Mesenchymal stem cell (in vitro differentiated cells and primary cell): ENCODE measurements around the gene H2AZ2. TPM values are rescaled to one million over a fixed set of nuclear protein-coding genes. Genes with fewer than 3 reads are reported as not detected.

Source experiments
- DNase-seq: peaks from one replicate; pipeline ENCODE4 v3.0.0-alpha.2; 2013
- H2AFZ ChIP-seq: one replicate; pipeline ENCODE4 v1.6.1; 2013; ENCODE audit warnings: low read depth, mild to moderate bottlenecking, control low read depth, inconsistent platforms, low read length, moderate library complexity
- H2AK5ac ChIP-seq: 2 replicates; pipeline ENCODE4 v1.6.1; 2013; ENCODE audit warnings: low read length, moderate library complexity, mild to moderate bottlenecking, inconsistent platforms; ENCODE audit not compliant: severe bottlenecking
- H2BK120ac ChIP-seq: one replicate; pipeline ENCODE4 v1.6.1; 2013; ENCODE audit warnings: low read depth, mild to moderate bottlenecking, inconsistent platforms, low read length, moderate library complexity
- H2BK12ac ChIP-seq, 2 experiments: one replicate each; pipeline ENCODE4 v1.6.1; 2013; ENCODE audit warnings: inconsistent platforms in 2 of 2, low read length in 2 of 2, mild to moderate bottlenecking in 2 of 2, moderate library complexity in 2 of 2, control low read depth in 1 of 2
- H2BK15ac ChIP-seq: one replicate; pipeline ENCODE4 v1.6.1; 2013; ENCODE audit warnings: mild to moderate bottlenecking, low read depth, inconsistent platforms; ENCODE audit not compliant: poor library complexity, severe bottlenecking
- H2BK5ac ChIP-seq: 2 replicates; pipeline ENCODE4 v1.6.1; 2013; ENCODE audit warnings: low read depth, mild to moderate bottlenecking, low read length, control low read depth, inconsistent platforms; ENCODE audit not compliant: poor library complexity, severe bottlenecking
- H3K14ac ChIP-seq, 2 experiments: one replicate each; pipeline ENCODE4 v1.6.1; 2013; ENCODE audit warnings: inconsistent platforms in 2 of 2, low read length in 2 of 2, control low read depth in 1 of 2, mild to moderate bottlenecking in 1 of 2, moderate library complexity in 1 of 2
- H3K18ac ChIP-seq, 2 experiments: one replicate each; pipeline ENCODE4 v1.6.1; 2013; ENCODE audit warnings: inconsistent platforms in 2 of 2, low read length in 2 of 2, control low read depth in 1 of 2, low read depth in 1 of 2, mild to moderate bottlenecking in 1 of 2
- H3K23ac ChIP-seq, 2 experiments: one replicate each; pipeline ENCODE4 v1.6.1; 2013; ENCODE audit warnings: inconsistent platforms in 2 of 2, low read length in 2 of 2, mild to moderate bottlenecking in 2 of 2, moderate library complexity in 2 of 2, control low read depth in 1 of 2
- H3K27ac ChIP-seq: 2 replicates; pipeline ENCODE4 v1.5.1; 2013; ENCODE audit warnings: mild to moderate bottlenecking, moderate library complexity, low read length, control low read depth, inconsistent platforms; ENCODE audit not compliant: poor library complexity, severe bottlenecking
- H3K27me3 ChIP-seq, 2 experiments: 2 replicates each; pipeline versions ENCODE4 v1.6.1 to v1.7.0; 2013; ENCODE audit warnings: low read length in 2 of 2, mild to moderate bottlenecking in 2 of 2, moderate library complexity in 2 of 2, control low read depth in 1 of 2, inconsistent platforms in 1 of 2; ENCODE audit not compliant: control insufficient read depth in 1 of 2, insufficient read depth in 1 of 2
- H3K36me3 ChIP-seq, 2 experiments: 2 replicates each; pipeline versions ENCODE4 v1.6.1 to v1.7.0; 2013; ENCODE audit warnings: low read length in 2 of 2, control low read depth in 1 of 2, inconsistent platforms in 1 of 2, low read depth in 1 of 2, mild to moderate bottlenecking in 1 of 2; ENCODE audit not compliant: insufficient read depth in 2 of 2, control insufficient read depth in 1 of 2
- H3K4ac ChIP-seq, 2 experiments: one replicate each; pipeline ENCODE4 v1.6.1; 2013; ENCODE audit warnings: inconsistent platforms in 2 of 2, low read length in 2 of 2, mild to moderate bottlenecking in 2 of 2, moderate library complexity in 2 of 2, control low read depth in 1 of 2, low read depth in 1 of 2
- H3K4me1 ChIP-seq: 2 replicates; pipeline ENCODE4 v1.6.1; 2013; ENCODE audit warnings: low read depth, low read length, control low read depth; ENCODE audit not compliant: control insufficient read depth, insufficient read depth
- H3K4me2 ChIP-seq: 2 replicates; pipeline ENCODE4 v1.6.1; 2013; ENCODE audit warnings: low read length, mild to moderate bottlenecking, inconsistent platforms; ENCODE audit not compliant: poor library complexity, severe bottlenecking
- H3K4me3 ChIP-seq, 2 experiments: 2 replicates each; pipeline versions ENCODE4 v1.5.1 to v1.7.0; 2013; ENCODE audit warnings: low read length in 2 of 2, mild to moderate bottlenecking in 2 of 2, control low read depth in 1 of 2, low read depth in 1 of 2; ENCODE audit not compliant: insufficient read depth in 1 of 2
- H3K79me1 ChIP-seq: replicated peaks from 2 replicates; pipeline ENCODE4 v1.6.1; 2013; ENCODE audit warnings: mild to moderate bottlenecking, control low read depth, low read length, inconsistent platforms; ENCODE audit not compliant: poor library complexity, severe bottlenecking
- H3K9ac ChIP-seq: 2 replicates; pipeline ENCODE4 v1.7.0; 2013; ENCODE audit warnings: mild to moderate bottlenecking, low read length, moderate library complexity
- H3K9me3 ChIP-seq: 2 replicates; pipeline ENCODE4 v1.7.0; 2013; ENCODE audit warnings: mild to moderate bottlenecking, low read length; ENCODE audit not compliant: control insufficient read depth
- H4K8ac ChIP-seq: one replicate; pipeline ENCODE4 v1.6.1; 2013; ENCODE audit warnings: inconsistent platforms, mild to moderate bottlenecking, low read length, moderate library complexity
- H4K91ac ChIP-seq: one replicate; pipeline ENCODE4 v1.6.1; 2013; ENCODE audit warnings: mild to moderate bottlenecking, low read length, inconsistent platforms
- WGBS: methylation state at CpG from one replicate; pipeline ENCODE4 v1.1.7; 2013; ENCODE audit warnings: mixed read lengths; 5-methylcytosine and 5-hydroxymethylcytosine counted together
- polyA plus RNA-seq, 2 experiments: library from polyadenylated mRNA; stranded (reverse); fragments of 200-250 nt; gene quantifications; one replicate each; pipeline ENCODE4 v1.2.3, GENCODE V29; 2013

H2AZ2 gene
- 103 TPM for polyA plus RNA-seq (2013, experiment 1 of 2)
- polyA plus RNA-seq (2013, experiment 2 of 2) = 102 TPM

GRCh38 chr7:44847920-44848634 is at the start of gene H2AZ2:
H2AZ2 (minus strand) TSS chr7:44848087; CDS start chr7:44847971, 116 bp downstream.
- peak within 1 kb of the TSS in 1 of 2 experiments; percentile 93 for H3K4ac ChIP-seq
- H3K79me1 ChIP-seq = no peaks in the 10 kb centered on the region
- H3K14ac ChIP-seq = peak within 1 kb of the TSS in 1 of 2 experiments; percentile 83
- H2BK15ac ChIP-seq = peak within 1 kb of the TSS; percentile 97
- H2AK5ac ChIP-seq = no peak within 1 kb of the TSS
- H4K8ac ChIP-seq = peak within 1 kb of the TSS; percentile 90
- no peak within 1 kb of the TSS for H2BK12ac ChIP-seq
- peak within 1 kb of the TSS; percentile 75 to 96 for H3K18ac ChIP-seq
- no peaks in the 10 kb centered on the region for H3K36me3 ChIP-seq
- no peaks in the 10 kb centered on the region for H3K9me3 ChIP-seq
- peak within 1 kb of the TSS; percentile 94 for H3K9ac ChIP-seq
- H2AFZ ChIP-seq = peak within 1 kb of the TSS; percentile 63
- peak within 1 kb of the TSS; percentile 89 to 93 for H3K4me3 ChIP-seq
- H3K27me3 ChIP-seq = no peaks in the 10 kb centered on the region
- WGBS = under 1% methylated on average over 59 of the region's 70 CpGs
- peak; percentile 100 for DNase-seq
- H4K91ac ChIP-seq = peak within 1 kb of the TSS; percentile 92
- peak within 1 kb of the TSS; percentile 78 for H3K27ac ChIP-seq
- H2BK5ac ChIP-seq = peak within 1 kb of the TSS; percentile 79
- peak within 1 kb of the TSS; percentile 92 for H2BK120ac ChIP-seq
- peak within 1 kb of the TSS; percentile 79 for H3K4me2 ChIP-seq
- peaks cover 5% of the 10 kb centered on the region for H3K4me1 ChIP-seq
- H3K23ac ChIP-seq = no peak within 1 kb of the TSS

- Histone ChIP-seq H2BK12ac (no peak overlapping the region), H2AK5ac (no peak overlapping the region), H3K23ac (no peak overlapping the region), H3K79me1 (peaks cover 6% of the 10 kb centered on the region), H3K4me2 (no peak overlapping the region), H3K4me3 (no peak overlapping the region), H2AFZ (no peak overlapping the region), H3K9me3 (no peaks in the 10 kb centered on the region), H3K18ac (no peak overlapping the region), H3K27ac (no peak overlapping the region), H4K8ac (no peak overlapping the region), H3K14ac (no peak overlapping the region), H2BK5ac (no peak overlapping the region), H2BK15ac (no peak overlapping the region), H4K91ac (no peak overlapping the region), H3K4me1 (no peaks in the 10 kb centered on the region), H3K4ac (no peak overlapping the region), H2BK120ac (no peak overlapping the region), H3K27me3 (no peaks in the 10 kb centered on the region), H3K36me3 (no peaks in the 10 kb centered on the region), H3K9ac (no peak overlapping the region)
- WGBS = 73% methylated on average over 1 of the region's 1 CpG
- DNase-seq = no peak
Measured at GRCh38 chr7:44897309-44897708, 49.4 kb upstream of the H2AZ2 start.

GRCh38 chr7:44894888-44895580 is 47.1 kb upstream of the H2AZ2 start:
- no peaks in the 10 kb centered on the region for H3K9me3 ChIP-seq
- H3K23ac ChIP-seq = no peak overlapping the region
- H3K4ac ChIP-seq = no peak overlapping the region
- H3K9ac ChIP-seq = no peak overlapping the region
- peak overlapping the region in 1 of 2 experiments; percentile 20 for H3K4me3 ChIP-seq
- no peak overlapping the region for H3K4me2 ChIP-seq
- no peak overlapping the region for H2BK12ac ChIP-seq
- no peak overlapping the region for H2BK120ac ChIP-seq
- no peak overlapping the region for H2AK5ac ChIP-seq
- H2AFZ ChIP-seq = no peak overlapping the region
- H3K27ac ChIP-seq = no peak overlapping the region
- no peaks in the 10 kb centered on the region for H3K4me1 ChIP-seq
- H3K36me3 ChIP-seq = no peaks in the 10 kb centered on the region
- H3K14ac ChIP-seq = no peak overlapping the region
- peaks cover 9% of the 10 kb centered on the region for H3K79me1 ChIP-seq
- H3K18ac ChIP-seq = no peak overlapping the region
- DNase-seq = no peak
- H3K27me3 ChIP-seq = no peaks in the 10 kb centered on the region
- WGBS = 79% methylated on average over 4 of the region's 4 CpGs
- no peak overlapping the region for H2BK15ac ChIP-seq
- H4K91ac ChIP-seq = no peak overlapping the region
- H2BK5ac ChIP-seq = no peak overlapping the region
- H4K8ac ChIP-seq = no peak overlapping the region

- Histone ChIP-seq H3K9ac (no peak overlapping the region), H3K18ac (no peak overlapping the region), H2AFZ (no peak overlapping the region), H3K36me3 (no peaks in the 10 kb centered on the region), H2BK120ac (no peak overlapping the region), H3K4ac (no peak overlapping the region), H2BK5ac (no peak overlapping the region), H3K27ac (no peak overlapping the region), H3K9me3 (no peaks in the 10 kb centered on the region), H2BK12ac (no peak overlapping the region), H3K14ac (no peak overlapping the region), H3K4me1 (no peaks in the 10 kb centered on the region), H4K8ac (no peak overlapping the region), H3K79me1 (peaks cover 10% of the 10 kb centered on the region), H2BK15ac (no peak overlapping the region), H3K4me3 (no peak overlapping the region), H4K91ac (no peak overlapping the region), H2AK5ac (no peak overlapping the region), H3K23ac (no peak overlapping the region), H3K4me2 (no peak overlapping the region), H3K27me3 (no peaks in the 10 kb centered on the region)
- WGBS = 80% methylated on average over 8 of the region's 8 CpGs
- no peak for DNase-seq
Measured at GRCh38 chr7:44893710-44894234, 45.9 kb upstream of the H2AZ2 start.
